ENCODE results near the gene SPTBN5.

SPTBN5 gene

GRCh38 chr15:41926185-41927056, 32.6 kb upstream of the SPTBN5 start:
- no peak for DNase-seq

GRCh38 chr15:41925086-41925608, 31.3 kb upstream of the SPTBN5 start:
- DNase-seq = no peak

GRCh38 chr15:41923401-41923997, 29.6 kb upstream of the SPTBN5 start:
- DNase-seq = no peak

- no peak for DNase-seq
Measured at GRCh38 chr15:41922353-41922752, 28.5 kb upstream of the SPTBN5 start.

- DNase-seq = no peak
Measured at GRCh38 chr15:41921639-41922038, 27.8 kb upstream of the SPTBN5 start.

- no peak for DNase-seq
Measured at GRCh38 chr15:41921167-41921566, 27.3 kb upstream of the SPTBN5 start.

GRCh38 chr15:41919954-41920538, 26.2 kb upstream of the SPTBN5 start:
- DNase-seq = no peak

- no peak for DNase-seq
Measured at GRCh38 chr15:41919201-41919820, 25.5 kb upstream of the SPTBN5 start.

- no peak for DNase-seq
Measured at GRCh38 chr15:41918506-41919126, 24.8 kb upstream of the SPTBN5 start.

GRCh38 chr15:41917767-41918430, 24.0 kb upstream of the SPTBN5 start:
- DNase-seq = peak; percentile 22

- no peak for DNase-seq
Measured at GRCh38 chr15:41915255-41915994, 21.6 kb upstream of the SPTBN5 start.

- DNase-seq = no peak
Measured at GRCh38 chr15:41914411-41914810, 20.6 kb upstream of the SPTBN5 start.

GRCh38 chr15:41913256-41913655, 19.4 kb upstream of the SPTBN5 start:
- no peak for DNase-seq

- DNase-seq = no peak
Measured at GRCh38 chr15:41911691-41912345, 18.0 kb upstream of the SPTBN5 start.

GRCh38 chr15:41908736-41909461, 15.0 kb upstream of the SPTBN5 start:
- DNase-seq = no peak

- no peak for DNase-seq
Measured at GRCh38 chr15:41907141-41907540, 13.3 kb upstream of the SPTBN5 start.

- DNase-seq = no peak
Measured at GRCh38 chr15:41906608-41907007, 12.8 kb upstream of the SPTBN5 start.

- no peak for DNase-seq
Measured at GRCh38 chr15:41905036-41905793, 11.4 kb upstream of the SPTBN5 start.

- no peak for DNase-seq
Measured at GRCh38 chr15:41904541-41905005, 10.7 kb upstream of the SPTBN5 start.

All from amniotic stem cell (primary cell).